ENCODE results near the gene FAM120A. TPM values are rescaled to one million over a fixed set of nuclear protein-coding genes. Genes with fewer than 3 reads are reported as not detected.

Gene FAM120A
- total RNA-seq, 1 experiment from 2014 or later = 70.5 TPM

GRCh38 chr9:93540305-93540704, 88.8 kb downstream of the FAM120A start:
- H3K36me3 ChIP-seq (ENCODE audit: control insufficient read depth, insufficient read depth, low read length) = peaks cover 2% of the 10 kb centered on the region; the same call in 1 of the 2 replicates
- intact Hi-C loops (cut with micrococcal nuclease; ENCODE audit: unreplicated experiment) = no loop called here
- ATAC-seq = no peak
- no peak overlapping the region for H3K27ac ChIP-seq (ENCODE audit: low read length)
- CTCF ChIA-PET = no interaction called here
- no peak for DNase-seq (ENCODE audit: low read depth, low spot score)
- no peaks in the 10 kb centered on the region for H3K4me1 ChIP-seq (ENCODE audit: control insufficient read depth, insufficient read depth, low read length)
- no peaks in the 10 kb centered on the region for H3K9me3 ChIP-seq (ENCODE audit: control insufficient read depth, insufficient read depth, low read depth, low read length)
- TF ChIP-seq TCF7L2 (IDR thresholded peaks at IDR 0.05; ENCODE audit: low read depth, low read length) (no peak), POLR2AphosphoS5 (IDR thresholded peaks at IDR 0.05; ENCODE audit: low read depth, low read length) (no peak), SIN3A (IDR thresholded peaks at IDR 0.05; ENCODE audit: borderline replicate concordance, insufficient read depth, low read depth, low read length) (no peak)
- TF ChIP-seq, protein P1, sequence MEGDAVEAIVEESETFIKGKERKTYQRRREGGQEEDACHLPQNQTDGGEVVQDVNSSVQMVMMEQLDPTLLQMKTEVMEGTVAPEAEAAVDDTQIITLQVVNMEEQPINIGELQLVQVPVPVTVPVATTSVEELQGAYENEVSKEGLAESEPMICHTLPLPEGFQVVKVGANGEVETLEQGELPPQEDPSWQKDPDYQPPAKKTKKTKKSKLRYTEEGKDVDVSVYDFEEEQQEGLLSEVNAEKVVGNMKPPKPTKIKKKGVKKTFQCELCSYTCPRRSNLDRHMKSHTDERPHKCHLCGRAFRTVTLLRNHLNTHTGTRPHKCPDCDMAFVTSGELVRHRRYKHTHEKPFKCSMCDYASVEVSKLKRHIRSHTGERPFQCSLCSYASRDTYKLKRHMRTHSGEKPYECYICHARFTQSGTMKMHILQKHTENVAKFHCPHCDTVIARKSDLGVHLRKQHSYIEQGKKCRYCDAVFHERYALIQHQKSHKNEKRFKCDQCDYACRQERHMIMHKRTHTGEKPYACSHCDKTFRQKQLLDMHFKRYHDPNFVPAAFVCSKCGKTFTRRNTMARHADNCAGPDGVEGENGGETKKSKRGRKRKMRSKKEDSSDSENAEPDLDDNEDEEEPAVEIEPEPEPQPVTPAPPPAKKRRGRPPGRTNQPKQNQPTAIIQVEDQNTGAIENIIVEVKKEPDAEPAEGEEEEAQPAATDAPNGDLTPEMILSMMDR (IDR thresholded peaks at IDR 0.05) = no peak
- TF ChIP-seq, protein P2, sequence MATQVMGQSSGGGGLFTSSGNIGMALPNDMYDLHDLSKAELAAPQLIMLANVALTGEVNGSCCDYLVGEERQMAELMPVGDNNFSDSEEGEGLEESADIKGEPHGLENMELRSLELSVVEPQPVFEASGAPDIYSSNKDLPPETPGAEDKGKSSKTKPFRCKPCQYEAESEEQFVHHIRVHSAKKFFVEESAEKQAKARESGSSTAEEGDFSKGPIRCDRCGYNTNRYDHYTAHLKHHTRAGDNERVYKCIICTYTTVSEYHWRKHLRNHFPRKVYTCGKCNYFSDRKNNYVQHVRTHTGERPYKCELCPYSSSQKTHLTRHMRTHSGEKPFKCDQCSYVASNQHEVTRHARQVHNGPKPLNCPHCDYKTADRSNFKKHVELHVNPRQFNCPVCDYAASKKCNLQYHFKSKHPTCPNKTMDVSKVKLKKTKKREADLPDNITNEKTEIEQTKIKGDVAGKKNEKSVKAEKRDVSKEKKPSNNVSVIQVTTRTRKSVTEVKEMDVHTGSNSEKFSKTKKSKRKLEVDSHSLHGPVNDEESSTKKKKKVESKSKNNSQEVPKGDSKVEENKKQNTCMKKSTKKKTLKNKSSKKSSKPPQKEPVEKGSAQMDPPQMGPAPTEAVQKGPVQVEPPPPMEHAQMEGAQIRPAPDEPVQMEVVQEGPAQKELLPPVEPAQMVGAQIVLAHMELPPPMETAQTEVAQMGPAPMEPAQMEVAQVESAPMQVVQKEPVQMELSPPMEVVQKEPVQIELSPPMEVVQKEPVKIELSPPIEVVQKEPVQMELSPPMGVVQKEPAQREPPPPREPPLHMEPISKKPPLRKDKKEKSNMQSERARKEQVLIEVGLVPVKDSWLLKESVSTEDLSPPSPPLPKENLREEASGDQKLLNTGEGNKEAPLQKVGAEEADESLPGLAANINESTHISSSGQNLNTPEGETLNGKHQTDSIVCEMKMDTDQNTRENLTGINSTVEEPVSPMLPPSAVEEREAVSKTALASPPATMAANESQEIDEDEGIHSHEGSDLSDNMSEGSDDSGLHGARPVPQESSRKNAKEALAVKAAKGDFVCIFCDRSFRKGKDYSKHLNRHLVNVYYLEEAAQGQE (IDR thresholded peaks at IDR 0.05; ENCODE audit: insufficient read depth in 1 of 2, low read depth in 2 of 2, low read length in 1 of 2) = no peak
- H3K4me3 ChIP-seq (ENCODE audit: low read depth in 2 of 2, low read length in 2 of 2) = no peak overlapping the region
- in situ Hi-C loops (cut with HindIII; ENCODE audit: low pct_unique_long_range_greater_than_20kb, low sequenced_read_pairs) = no loop called here
- H3K27me3 ChIP-seq (ENCODE audit: control insufficient read depth, insufficient read depth, low read length) = no peaks in the 10 kb centered on the region
- BruUV-seq (replicated peaks) = no TSS peak
- POLR2A ChIA-PET = no interaction called here

GRCh38 chr9:93541005-93541404, 89.5 kb downstream of the FAM120A start:
- no TSS peak for BruUV-seq (replicated peaks)
- POLR2A ChIA-PET = no interaction called here
- Histone ChIP-seq H3K4me3 (ENCODE audit: low read depth in 2 of 2, low read length in 2 of 2) (no peak overlapping the region), H3K4me1 (ENCODE audit: control insufficient read depth, insufficient read depth, low read length) (no peaks in the 10 kb centered on the region), H3K9me3 (ENCODE audit: control insufficient read depth, insufficient read depth, low read depth, low read length) (no peaks in the 10 kb centered on the region), H3K27me3 (ENCODE audit: control insufficient read depth, insufficient read depth, low read length) (no peaks in the 10 kb centered on the region), H3K27ac (ENCODE audit: low read length) (no peak overlapping the region), H3K36me3 (ENCODE audit: control insufficient read depth, insufficient read depth, low read length) (peaks cover 2% of the 10 kb centered on the region; the same call in 1 of the 2 replicates)
- ATAC-seq (no peak), DNase-seq (ENCODE audit: low read depth, low spot score) (no peak)
- CTCF ChIA-PET = no interaction called here
- in situ Hi-C loops (cut with HindIII; ENCODE audit: low pct_unique_long_range_greater_than_20kb, low sequenced_read_pairs) (no loop called here), intact Hi-C loops (cut with micrococcal nuclease; ENCODE audit: unreplicated experiment) (no loop called here)
- TF ChIP-seq SIN3A (IDR thresholded peaks at IDR 0.05; ENCODE audit: borderline replicate concordance, insufficient read depth, low read depth, low read length) = no peak

DNA sequence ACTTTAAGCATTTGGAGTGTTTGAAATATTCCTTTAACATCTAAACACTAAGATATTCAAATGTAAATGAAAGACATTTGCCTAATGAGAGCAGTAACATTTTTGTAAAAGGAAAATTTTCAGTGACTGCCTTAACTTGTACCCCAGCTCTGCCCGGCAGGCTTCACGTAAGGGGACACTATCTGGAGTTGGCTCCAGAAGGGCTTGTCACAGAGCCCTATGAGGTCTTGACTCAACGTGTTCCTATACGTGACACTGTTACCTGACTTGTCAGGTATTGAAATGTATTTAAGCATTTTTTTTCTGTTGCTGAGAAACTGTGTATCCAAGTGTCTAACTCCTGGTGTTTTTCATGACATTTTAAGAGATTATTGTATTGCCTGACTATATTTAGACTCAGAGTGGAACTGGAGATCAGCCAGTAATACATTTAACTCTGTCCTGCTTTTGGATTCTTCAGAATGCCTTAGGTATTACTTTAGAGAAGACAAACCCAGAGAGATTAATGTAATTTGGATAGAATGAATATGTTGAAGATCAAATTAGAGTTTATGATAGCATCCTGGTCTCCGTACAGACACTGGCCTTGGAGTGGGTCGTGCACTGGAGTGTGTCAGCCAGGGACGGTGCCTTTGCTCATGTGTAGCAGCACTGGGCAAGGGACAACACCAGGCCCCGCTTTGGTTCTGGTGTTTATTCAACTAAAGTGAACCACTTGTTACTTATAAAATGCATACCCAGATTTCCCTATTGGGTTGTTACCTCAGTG, 90.3 kb downstream of the FAM120A start:
- H3K4me1 ChIP-seq (ENCODE audit: control insufficient read depth, insufficient read depth, low read length) = no peaks in the 10 kb centered on the region
- peaks cover 2% of the 10 kb centered on the region; the same call in 1 of the 2 replicates for H3K36me3 ChIP-seq (ENCODE audit: control insufficient read depth, insufficient read depth, low read length)
- ChIA-PET POLR2A (no interaction called here), CTCF (no interaction called here)
- no peak overlapping the region for H3K27ac ChIP-seq (ENCODE audit: low read length)
- no peaks in the 10 kb centered on the region for H3K9me3 ChIP-seq (ENCODE audit: control insufficient read depth, insufficient read depth, low read depth, low read length)
- intact Hi-C loops (cut with micrococcal nuclease; ENCODE audit: unreplicated experiment) = no loop called here
- DNase-seq (ENCODE audit: low read depth, low spot score) (no peak), ATAC-seq (no peak)
- TF ChIP-seq, protein P1 (IDR thresholded peaks at IDR 0.05) = no peak
- TF ChIP-seq TCF7L2 (IDR thresholded peaks at IDR 0.05; ENCODE audit: low read depth, low read length) = no peak
- no peak for TF ChIP-seq SIN3A (IDR thresholded peaks at IDR 0.05; ENCODE audit: borderline replicate concordance, insufficient read depth, low read depth, low read length)
- TF ChIP-seq POLR2AphosphoS5 (IDR thresholded peaks at IDR 0.05; ENCODE audit: low read depth, low read length) = no peak
- TF ChIP-seq, protein P2 (IDR thresholded peaks at IDR 0.05; ENCODE audit: insufficient read depth in 1 of 2, low read depth in 2 of 2, low read length in 1 of 2) = no peak
- BruUV-seq (replicated peaks) = no TSS peak
- no peaks in the 10 kb centered on the region for H3K27me3 ChIP-seq (ENCODE audit: control insufficient read depth, insufficient read depth, low read length)
- no peak overlapping the region for H3K4me3 ChIP-seq (ENCODE audit: low read depth in 2 of 2, low read length in 2 of 2)
- in situ Hi-C loops (cut with HindIII; ENCODE audit: low pct_unique_long_range_greater_than_20kb, low sequenced_read_pairs) = no loop called here
